Breast epithelium (tissue), 3 donors: ENCODE results near the gene ATOX1.

ENCODE experiments used
- CTCF ChIP-seq, 3 donors: fragments of 450-650 bp; IDR thresholded peaks; one replicate each; pipeline ENCODE4 v1.5.1; 2016 to 2017; ENCODE audit warnings: antibody characterized with exemption in 3 of 3, mild to moderate bottlenecking in 3 of 3, moderate library complexity in 3 of 3
- POLR2A ChIP-seq: fragments of 450-650 bp; IDR thresholded peaks from one replicate; pipeline ENCODE4 v1.6.1; 2016; ENCODE audit warnings: antibody characterized with exemption, mild to moderate bottlenecking, moderate library complexity
- POLR2AphosphoS5 ChIP-seq, 3 donors: sonication (generic); formaldehyde crosslinking; IDR thresholded peaks; one replicate each; pipeline ENCODE4 v1.6.1; 2017; ENCODE audit warnings: antibody characterized with exemption in 3 of 3

DNA sequence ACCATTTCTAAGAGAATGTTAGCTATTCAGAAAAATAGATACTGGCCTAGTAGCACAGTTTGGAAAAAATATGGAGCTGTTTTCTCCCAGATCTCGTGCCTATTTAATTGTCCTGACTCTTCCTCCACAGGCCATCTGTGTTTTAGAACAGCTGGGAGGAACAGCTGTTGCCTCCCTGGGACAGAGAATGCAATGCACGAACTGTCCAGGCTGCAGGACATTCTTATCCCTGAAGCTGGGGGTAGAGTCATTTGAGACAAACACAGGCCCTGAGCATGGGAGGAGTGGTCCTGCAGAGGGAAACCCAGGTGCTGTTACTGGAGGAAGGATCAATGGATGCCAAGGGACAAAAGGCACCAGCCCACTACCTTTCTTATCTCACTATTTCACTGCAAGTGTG lies 50.9 kb downstream of the ATOX1 start:
- TF ChIP-seq CTCF (IDR thresholded peaks at IDR 0.05) (no peak), POLR2AphosphoS5 (IDR thresholded peaks at IDR 0.05) (no peak), POLR2A (no peak)
